Measurements from ENCODE around the gene BTN3A1. TPM values are rescaled to one million over a fixed set of nuclear protein-coding genes. Genes with fewer than 3 reads are reported as not detected.

The BTN3A1 gene
- polyA plus RNA-seq, 1 donor from 2014 or later: 38.2 TPM

Other genes with a start within 250 kb of the BTN3A1 start
- 0.42 and 2.2 TPM in 2 replicates for gene BTN3A2, start 37.1 kb upstream of the BTN3A1 start, polyA plus RNA-seq
- gene BTN2A2, start 19.2 kb upstream of the BTN3A1 start, polyA plus RNA-seq: 3.2 and 3.8 TPM in 2 replicates
- not detected in 2 replicates for gene BTN3A3, start 38.2 kb downstream of the BTN3A1 start, polyA plus RNA-seq
- 33.8 and 35.3 TPM in 2 replicates for gene BTN2A1, start 55.7 kb downstream of the BTN3A1 start, polyA plus RNA-seq
- not detected in 2 replicates for gene BTN1A1, start 98.0 kb downstream of the BTN3A1 start, polyA plus RNA-seq
- 125 and 138 TPM in 2 replicates for gene HMGN4, start 136.1 kb downstream of the BTN3A1 start, polyA plus RNA-seq
- gene ABT1, start 194.7 kb downstream of the BTN3A1 start, polyA plus RNA-seq: 22.4 and 26.1 TPM in 2 replicates

All from neural cell (in vitro differentiated cells).